ENCODE measurements around the gene LMNB1.
"Not testable (repeated sequence)": the region's sequence is repeated elsewhere in the genome, so short reads cannot be mapped to it uniquely, and the experiment has no call there.

GRCh38 chr5:126845470-126846070 lies 68.6 kb downstream of the LMNB1 start:
- TF ChIP-seq EZH2phosphoT487 (IDR thresholded peaks at IDR 0.05; ENCODE audit: borderline replicate concordance); CTCF (conservative IDR thresholded peaks at IDR 0.05; ENCODE audit: low read length): not testable (repeated sequence)

Measured in Loucy (cell line).